ENCODE data around the gene CISD3. TPM values are rescaled to one million over a fixed set of nuclear protein-coding genes. Genes with fewer than 3 reads are reported as not detected.

The CISD3 gene
- total and polyA plus RNA-seq, 10 of the 15 experiments (the other 5 are each of a cell fraction or from before 2014, with no cell fraction given): 2.6 to 38.1 (median 8.1) TPM

- no peak for TF ChIP-seq HSF1 (IDR thresholded peaks at IDR 0.05; ENCODE audit: low read depth, low read length)
- no peak for TF ChIP-seq CBX5 (IDR thresholded peaks at IDR 0.05; ENCODE audit: low read depth)
- no peak; the same call in 1 of the 2 replicates for TF ChIP-seq GATAD2B (conservative IDR thresholded peaks at IDR 0.05; ENCODE audit: low read depth)
- TF ChIP-seq IRF4 (IDR thresholded peaks at IDR 0.05; ENCODE audit: low read depth, low read length): peak; percentile 53; the same call in 1 of the 2 replicates
- TF ChIP-seq ZNF207 (IDR thresholded peaks at IDR 0.05; ENCODE audit: borderline replicate concordance): no peak
- no peak for TF ChIP-seq NFYB (IDR thresholded peaks at IDR 0.05; ENCODE audit: insufficient read depth, low read depth, low read length)
- peak; percentile 29; the same call in 1 of the 2 replicates for TF ChIP-seq SMARCA5 (IDR thresholded peaks at IDR 0.05)
- TF ChIP-seq DPF2 (IDR thresholded peaks at IDR 0.05): peak; percentile 83; the same call in 1 of the 2 replicates
- no peak for TF ChIP-seq SREBF2 (IDR thresholded peaks at IDR 0.05; ENCODE audit: low read length)
- TF ChIP-seq TBL1XR1 (IDR thresholded peaks at IDR 0.05; ENCODE audit: low read depth, low read length): no peak
- no peak for TF ChIP-seq SP1 (IDR thresholded peaks at IDR 0.05; ENCODE audit: low read depth, low read length)
- TF ChIP-seq EP300 (IDR thresholded peaks at IDR 0.05; ENCODE audit: borderline replicate concordance in 1 of 2, control insufficient read depth in 1 of 2, low read depth in 2 of 2, low read length in 2 of 2): peak in 1 of 2 experiments; percentile 10; a peak in 1 of 4 replicates
- no peak for TF ChIP-seq SUZ12 (IDR thresholded peaks at IDR 0.05; ENCODE audit: unreplicated experiment)
- TF ChIP-seq ZNF592 (IDR thresholded peaks at IDR 0.05): no peak
- TF ChIP-seq STAT1 (conservative IDR thresholded peaks at IDR 0.05): no peak
- TF ChIP-seq SPI1 (IDR thresholded peaks at IDR 0.05; ENCODE audit: borderline replicate concordance, insufficient read depth, low read depth, low read length): peak; percentile 92
- peak; percentile 63 to 76 for TF ChIP-seq IKZF2 (IDR thresholded peaks at IDR 0.05)
- TF ChIP-seq PBX3 (IDR thresholded peaks at IDR 0.05; ENCODE audit: insufficient replicate concordance, low read depth, low read length): no peak
- TF ChIP-seq ESRRA (IDR thresholded peaks at IDR 0.05; ENCODE audit: low read length): no peak
- no peak for TF ChIP-seq ZBTB11 (CRISPR knock-in tag; IDR thresholded peaks at IDR 0.05)
- TF ChIP-seq SMAD5 (IDR thresholded peaks at IDR 0.05; ENCODE audit: low read depth): no peak
These were observed 16.8 kb downstream of the CISD3 start (continued) for GRCh38 chr17:38746849-38747462.

All from GM12878 (cell line).